GM12801 (cell line): ENCODE data around the gene CC2D2A.

ENCODE experiments used
- TF ChIP-seq, protein P1 (sequence below): IDR thresholded peaks from one replicate; pipeline ENCODE4 v1.5.1; 2011; ENCODE audit warnings: control low read depth; ENCODE audit not compliant: insufficient read length; ENCODE audit errors: extremely low read depth

CC2D2A gene

DNA sequence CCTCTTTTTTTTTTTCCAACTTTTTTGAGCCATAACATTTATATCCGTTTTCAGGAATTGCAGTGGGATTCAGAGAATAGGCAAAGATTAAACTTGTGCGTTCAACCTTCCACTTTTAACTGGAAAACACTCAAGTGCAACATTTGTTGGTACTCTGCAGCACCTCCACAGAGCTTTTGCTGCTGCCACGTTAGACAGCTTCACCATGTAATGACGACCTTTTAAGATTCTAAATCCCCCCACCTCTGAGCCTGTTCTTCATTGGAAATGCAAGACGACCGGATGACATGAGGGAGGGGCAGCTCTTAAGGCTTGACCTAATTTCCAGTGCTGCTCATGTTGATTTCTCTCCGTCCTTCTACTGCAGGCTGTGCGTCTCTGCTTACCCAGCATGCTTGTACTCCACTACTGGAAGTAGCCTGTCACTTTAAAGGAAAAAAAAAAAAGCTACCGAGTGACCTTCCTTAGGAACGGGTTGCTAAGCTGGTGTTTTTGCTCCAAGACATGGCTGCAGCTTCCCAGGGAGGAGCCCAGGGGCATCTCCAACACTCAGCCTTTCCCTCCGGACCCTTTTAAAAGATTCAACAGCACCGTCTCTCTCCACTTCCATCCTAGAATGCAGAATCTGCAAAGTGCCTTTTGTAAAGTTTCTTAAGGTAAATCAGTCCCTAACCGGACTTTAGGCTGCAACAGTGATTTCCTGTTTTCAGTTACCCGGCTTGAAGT is at the start of gene CC2D2A:
Gene CC2D2A, plus strand, starts transcription at position 481 of the 726 bp plus-strand sequence. CDS start 6,051 bp downstream, outside the sequence.
- TF ChIP-seq, protein P1, sequence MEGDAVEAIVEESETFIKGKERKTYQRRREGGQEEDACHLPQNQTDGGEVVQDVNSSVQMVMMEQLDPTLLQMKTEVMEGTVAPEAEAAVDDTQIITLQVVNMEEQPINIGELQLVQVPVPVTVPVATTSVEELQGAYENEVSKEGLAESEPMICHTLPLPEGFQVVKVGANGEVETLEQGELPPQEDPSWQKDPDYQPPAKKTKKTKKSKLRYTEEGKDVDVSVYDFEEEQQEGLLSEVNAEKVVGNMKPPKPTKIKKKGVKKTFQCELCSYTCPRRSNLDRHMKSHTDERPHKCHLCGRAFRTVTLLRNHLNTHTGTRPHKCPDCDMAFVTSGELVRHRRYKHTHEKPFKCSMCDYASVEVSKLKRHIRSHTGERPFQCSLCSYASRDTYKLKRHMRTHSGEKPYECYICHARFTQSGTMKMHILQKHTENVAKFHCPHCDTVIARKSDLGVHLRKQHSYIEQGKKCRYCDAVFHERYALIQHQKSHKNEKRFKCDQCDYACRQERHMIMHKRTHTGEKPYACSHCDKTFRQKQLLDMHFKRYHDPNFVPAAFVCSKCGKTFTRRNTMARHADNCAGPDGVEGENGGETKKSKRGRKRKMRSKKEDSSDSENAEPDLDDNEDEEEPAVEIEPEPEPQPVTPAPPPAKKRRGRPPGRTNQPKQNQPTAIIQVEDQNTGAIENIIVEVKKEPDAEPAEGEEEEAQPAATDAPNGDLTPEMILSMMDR: no peak

- TF ChIP-seq, protein P1: no peak
These were observed 49.0 kb upstream of the CC2D2A start for GRCh38 chr4:15420642-15421041.

- TF ChIP-seq, protein P1: no peak
These were observed 46.4 kb upstream of the CC2D2A start for GRCh38 chr4:15423285-15423711.

GRCh38 chr4:15425520-15425919 is 44.2 kb upstream of the CC2D2A start:
- TF ChIP-seq, protein P1: no peak

DNA sequence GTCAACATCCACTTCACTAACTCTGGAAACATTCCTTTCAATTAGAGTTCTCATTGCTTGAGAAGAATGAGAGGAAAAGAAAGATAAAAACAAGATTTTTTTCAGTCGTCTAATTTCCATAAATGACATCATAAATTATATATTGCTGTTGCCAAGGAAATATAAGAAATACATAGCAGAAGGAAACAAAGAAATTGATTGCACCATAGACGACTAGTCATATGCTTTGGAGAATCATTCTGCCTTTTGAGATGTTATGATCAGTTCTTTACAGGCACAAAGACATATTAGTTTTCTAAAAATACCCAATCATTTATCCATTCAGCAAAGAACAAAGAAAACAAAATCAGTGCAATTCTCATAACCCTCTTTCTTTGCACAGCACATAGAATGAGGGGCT is 42.5 kb upstream of the CC2D2A start:
- TF ChIP-seq, protein P1: no peak

- TF ChIP-seq, protein P1: no peak
These were observed 42.0 kb upstream of the CC2D2A start, which contains the start of gene C1QTNF7 for GRCh38 chr4:15427701-15428100. Gene C1QTNF7 (plus strand): TSS chr4:15428033. CDS start chr4:15435744, 7,711 bp downstream.

- TF ChIP-seq, protein P1: no peak
These were observed 41.1 kb upstream of the CC2D2A start for GRCh38 chr4:15428611-15429010.
